ENCODE measurements around the gene TESPA1.
"Not testable (repeated sequence)": the region's sequence is repeated elsewhere in the genome, so short reads cannot be mapped to it uniquely, and the experiment has no call there.

The TESPA1 gene

DNA sequence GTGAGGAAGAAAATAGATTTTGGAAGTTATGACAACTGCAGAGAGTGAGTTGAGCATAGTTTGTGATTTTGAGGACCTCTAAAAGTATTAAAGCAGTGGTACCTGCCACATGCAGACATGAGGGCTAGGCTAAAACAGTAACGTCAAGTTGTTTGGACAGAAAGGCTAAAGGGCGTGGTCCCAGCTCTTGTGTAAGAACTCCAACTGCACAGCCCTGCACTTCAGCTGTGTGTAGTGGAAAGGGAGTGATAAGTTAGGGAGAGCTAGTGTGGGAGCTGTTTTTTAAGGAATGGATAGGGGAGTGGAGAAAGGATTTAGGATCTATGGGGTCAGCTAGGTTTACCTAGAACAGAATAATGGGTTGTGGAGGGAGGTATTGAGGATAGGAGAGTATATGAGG, 39.5 kb downstream of the TESPA1 start:
- DNase-seq (ENCODE audit: extremely low read depth, low read depth) = no peak

DNA sequence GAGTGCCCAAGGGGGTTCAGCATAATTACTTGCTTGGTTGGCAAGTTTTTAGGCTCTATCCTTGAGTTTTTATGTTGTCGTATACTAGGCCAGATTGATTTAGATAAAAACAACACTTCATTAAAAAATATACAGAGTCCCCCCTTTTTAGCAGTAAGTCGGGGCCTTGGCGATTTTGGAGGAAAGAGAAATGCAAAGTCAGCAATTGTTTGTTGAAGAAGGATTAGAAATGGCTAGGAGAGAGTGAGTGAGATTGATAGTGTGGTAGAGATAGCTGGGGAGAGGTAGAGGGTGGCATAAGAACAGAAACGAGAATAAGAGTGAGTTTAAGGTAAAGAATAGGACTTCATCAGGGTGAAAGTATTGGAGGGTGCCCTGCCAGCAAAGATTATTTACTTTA, 41.3 kb downstream of the TESPA1 start:
- DNase-seq (ENCODE audit: extremely low read depth, low read depth) = not testable (repeated sequence)

More for the DNA sequence above, 39.5 kb downstream of the TESPA1 start:
- TF ChIP-seq CTCF (IDR thresholded peaks at IDR 0.05; ENCODE audit: low read depth, low read length) = no peak

GRCh38 chr12:54941659-54942058, 42.9 kb downstream of the TESPA1 start:
- no peak for TF ChIP-seq CTCF (IDR thresholded peaks at IDR 0.05; ENCODE audit: low read depth, low read length)
- DNase-seq (ENCODE audit: extremely low read depth, low read depth) = no peak

- DNase-seq (ENCODE audit: extremely low read depth, low read depth) = no peak
- TF ChIP-seq CTCF (IDR thresholded peaks at IDR 0.05; ENCODE audit: low read depth, low read length) = no peak
These were observed 43.7 kb downstream of the TESPA1 start for GRCh38 chr12:54940727-54941315.

DNA sequence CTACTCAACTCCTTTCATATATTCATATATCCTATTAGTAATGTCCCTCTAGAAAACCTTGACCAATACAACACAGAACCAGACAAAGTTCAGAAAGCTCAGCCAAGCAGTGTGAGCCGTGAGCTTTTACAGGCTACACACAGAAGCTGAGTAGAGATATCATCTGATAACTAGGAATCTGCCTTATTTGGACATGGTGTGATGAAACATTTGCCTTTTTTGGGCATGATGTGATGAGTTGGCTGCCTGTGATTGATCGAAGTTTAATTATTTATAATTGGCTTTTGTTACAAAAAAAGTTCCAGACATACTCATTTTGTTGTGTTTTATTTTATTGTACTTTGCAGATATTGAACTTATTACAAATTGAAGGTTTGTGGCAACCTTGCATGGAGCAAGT, 46.6 kb downstream of the TESPA1 start:
- no peak for DNase-seq (ENCODE audit: extremely low read depth, low read depth)
- no peak for TF ChIP-seq CTCF (IDR thresholded peaks at IDR 0.05; ENCODE audit: low read depth, low read length)

DNA sequence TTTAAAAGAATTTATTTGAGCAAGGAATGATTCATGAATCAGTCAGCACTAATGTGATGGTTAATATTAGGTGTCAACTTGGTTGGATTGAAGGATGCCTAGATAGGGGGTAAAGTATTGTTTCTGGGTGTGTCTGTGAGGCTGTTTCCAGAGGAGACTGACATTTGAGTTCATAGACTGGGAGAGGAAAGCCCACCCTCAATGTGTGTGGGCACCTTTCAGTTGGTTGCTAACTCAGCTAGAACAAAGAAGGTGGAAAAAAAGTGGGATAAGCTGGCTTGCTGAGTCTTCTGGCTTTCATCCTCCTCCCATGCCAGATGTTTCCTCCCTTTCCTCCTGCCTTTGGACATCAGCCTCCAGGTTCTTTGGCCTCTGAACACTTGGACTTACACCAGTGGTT, 47.2 kb downstream of the TESPA1 start:
- no peak for DNase-seq (ENCODE audit: extremely low read depth, low read depth)
- TF ChIP-seq CTCF (IDR thresholded peaks at IDR 0.05; ENCODE audit: low read depth, low read length) = no peak

DNA sequence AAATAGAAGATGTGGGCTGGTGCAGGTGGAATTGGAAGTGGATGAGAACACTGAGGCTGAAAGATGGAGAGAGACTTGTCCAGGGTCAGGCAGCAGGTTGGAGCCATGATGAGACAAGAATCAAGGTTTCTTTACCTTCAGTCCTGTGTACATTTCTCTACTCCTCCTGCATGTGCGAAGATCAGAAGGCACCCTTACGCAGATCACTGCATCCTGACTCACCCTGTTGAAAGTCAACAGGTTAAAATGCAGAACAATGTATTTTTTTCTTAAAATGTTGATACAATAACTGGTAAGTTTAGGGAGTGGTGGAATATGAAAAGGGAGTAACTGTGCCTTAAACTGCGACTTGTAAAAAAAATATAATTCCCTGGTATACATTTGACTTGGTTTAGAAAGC, 47.8 kb downstream of the TESPA1 start:
- TF ChIP-seq CTCF (IDR thresholded peaks at IDR 0.05; ENCODE audit: low read depth, low read length) = no peak
- DNase-seq (ENCODE audit: extremely low read depth, low read depth) = no peak

- peak; percentile 40 for DNase-seq (ENCODE audit: extremely low read depth, low read depth)
- TF ChIP-seq CTCF (IDR thresholded peaks at IDR 0.05; ENCODE audit: low read depth, low read length) = no peak; the same call in 1 of the 2 replicates
These were observed 49.2 kb downstream of the TESPA1 start for GRCh38 chr12:54935235-54935951.
